CD4-positive, alpha-beta T cell treated with Interleukin-15 for 4 hours (primary cell): ENCODE measurements around the gene ENSA.
A peak's percentile ranks its signal among the peaks of the same experiment; 100 is the strongest.
"Not testable (repeated sequence)": the region's sequence is repeated elsewhere in the genome, so short reads cannot be mapped to it uniquely, and the experiment has no call there.

Experiments used
- DNase-seq: peaks from one replicate; pipeline ENCODE4 v3.0.0-alpha.2; 2020; ENCODE audit warnings: low spot score

Gene ENSA

DNA sequence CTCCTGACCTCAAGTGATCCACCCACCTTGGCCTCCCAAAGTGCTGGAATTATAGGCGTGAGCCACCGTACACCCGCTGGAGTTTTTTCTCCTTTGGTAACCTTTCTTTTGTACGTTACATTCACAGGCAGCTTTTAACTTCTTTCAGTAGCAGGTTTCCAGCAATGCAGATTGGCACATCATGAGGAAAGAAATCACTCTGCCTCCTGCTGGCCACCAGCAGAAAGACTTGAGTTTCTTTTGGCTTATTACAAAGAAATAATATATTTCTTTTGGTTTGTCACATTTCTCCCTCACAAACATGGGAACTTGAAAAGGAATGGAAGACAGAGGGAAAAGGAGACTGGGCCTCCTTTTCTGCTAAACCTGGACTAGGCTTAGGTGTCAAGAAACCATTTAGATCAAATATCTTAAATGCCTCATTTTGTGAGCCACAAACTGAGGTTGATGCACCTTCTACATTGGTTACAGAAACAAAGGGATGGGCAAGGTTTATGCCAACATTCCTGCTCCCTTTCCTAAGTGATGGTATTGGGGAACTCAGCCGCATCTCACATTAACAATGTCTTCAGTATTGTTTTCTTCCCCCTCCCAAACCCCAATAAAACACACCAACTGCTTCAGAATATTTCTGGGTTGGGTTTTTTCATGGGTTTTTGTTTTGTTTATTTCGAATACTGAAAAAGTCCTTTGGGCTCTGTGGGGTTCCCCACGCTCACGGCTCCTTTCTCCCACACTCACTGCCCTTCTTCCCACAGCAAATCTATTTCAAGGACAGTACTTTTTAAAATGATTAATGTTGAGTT lies 7.7 kb downstream of the ENSA start:
- peak; percentile 75 for DNase-seq

DNA sequence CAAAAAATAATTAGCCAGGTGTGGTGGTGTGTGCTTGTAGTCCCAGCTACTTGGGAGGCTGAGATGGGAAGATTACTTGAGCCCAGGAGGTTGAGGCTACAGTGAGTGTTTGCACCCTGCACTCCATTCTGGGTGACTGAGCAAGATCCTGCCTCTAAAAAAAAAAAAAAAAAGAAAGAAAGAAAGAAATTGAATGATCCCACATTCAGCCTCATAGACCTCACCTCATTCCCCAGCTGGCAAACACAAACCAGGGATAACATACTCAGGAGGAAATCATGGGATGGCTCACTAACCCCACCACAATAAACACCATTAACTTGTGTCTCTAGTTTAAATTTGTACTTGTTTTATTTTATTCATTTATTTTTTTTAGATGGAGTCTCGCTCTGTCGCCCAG lies 8.5 kb downstream of the ENSA start:
- DNase-seq = no peak

DNA sequence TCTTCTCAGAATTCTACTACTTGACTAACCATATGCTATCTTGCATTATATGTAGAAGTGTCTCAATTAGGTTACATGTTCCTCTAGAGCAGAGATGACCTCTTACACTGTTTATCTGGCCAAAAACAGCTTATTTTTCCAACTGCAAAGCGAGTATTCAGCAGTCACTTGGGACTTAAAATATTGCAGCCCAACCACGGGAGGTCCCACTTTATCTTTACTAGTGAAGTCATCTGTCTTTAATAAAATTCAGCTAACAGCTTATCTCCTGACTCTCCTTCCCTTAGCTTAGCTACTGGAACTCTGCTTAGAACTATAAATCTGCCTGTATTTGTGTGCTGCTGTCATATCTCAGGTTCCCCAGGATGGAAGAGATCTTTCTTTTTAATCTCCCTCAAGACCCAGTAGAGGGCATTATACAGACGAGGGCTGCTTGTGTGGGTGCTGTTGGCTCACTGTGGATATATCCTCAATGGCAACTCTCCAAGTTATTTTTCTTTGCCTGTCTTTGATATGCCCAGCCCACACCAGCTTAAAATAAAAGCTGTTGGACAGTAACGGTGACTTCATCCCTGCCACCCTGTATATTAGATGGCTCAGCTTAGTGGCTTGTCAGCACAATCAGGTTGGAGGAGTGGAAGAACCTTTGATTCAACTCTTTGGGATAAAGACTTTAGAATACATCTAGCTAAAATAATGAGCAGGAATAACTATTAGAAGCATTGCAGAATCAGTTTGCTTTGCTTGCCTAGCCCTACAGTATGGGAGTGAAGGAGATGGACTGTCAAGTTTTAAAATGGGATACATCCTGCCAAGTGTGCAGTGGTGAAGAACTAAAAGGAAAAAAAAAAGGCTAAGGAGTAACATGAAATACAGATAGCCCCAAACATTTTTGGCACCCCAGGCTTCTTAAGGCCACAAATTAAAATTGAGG lies 9.6 kb downstream of the ENSA start:
- peak; percentile 54 for DNase-seq

- no peak for DNase-seq
Measured at GRCh38 chr1:150615346-150616201, 13.8 kb downstream of the ENSA start.

DNA sequence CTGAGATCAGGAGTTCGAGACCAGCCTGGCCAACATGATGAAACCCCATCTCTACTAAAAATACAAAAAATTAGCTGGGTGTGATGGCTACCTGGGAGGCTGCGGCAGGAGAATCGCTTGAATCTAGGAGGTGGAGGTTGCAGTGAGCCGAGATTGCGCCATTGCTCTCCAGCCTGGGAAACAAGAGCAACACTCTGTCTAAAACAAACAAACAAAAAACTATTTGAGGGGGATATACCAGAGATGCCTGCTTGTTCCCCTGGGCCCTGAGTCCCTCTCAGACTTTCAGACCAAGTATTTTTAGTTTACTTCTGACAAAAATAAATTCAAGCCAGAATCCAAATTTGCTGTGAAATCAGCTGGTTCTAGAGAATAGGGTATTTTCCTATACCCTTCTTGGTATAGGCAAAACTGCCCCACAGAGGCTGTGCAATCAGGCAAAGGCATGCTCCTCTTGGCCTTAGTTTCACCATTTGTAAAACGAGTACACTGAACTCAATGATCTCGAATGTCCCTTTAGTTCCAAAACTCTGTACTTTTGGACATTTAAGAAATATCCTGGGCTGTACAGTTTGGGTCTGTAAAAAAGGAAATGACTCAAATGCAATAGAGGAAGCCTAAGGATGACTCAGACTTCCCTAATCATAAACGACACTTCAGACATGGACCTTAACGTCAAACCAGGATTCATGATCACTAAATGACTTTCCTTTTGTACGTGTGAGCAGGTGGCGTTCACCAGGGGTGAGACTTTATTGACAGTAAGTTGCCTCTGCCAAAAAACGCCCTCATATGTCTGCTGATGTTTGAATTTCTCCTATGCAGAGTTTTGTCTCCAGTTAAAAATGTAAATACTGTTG lies 16.1 kb downstream of the ENSA start:
- DNase-seq = peak; percentile 75

GRCh38 chr1:150612014-150612345 lies 17.4 kb downstream of the ENSA start:
- no peak for DNase-seq

- DNase-seq = no peak
Measured at GRCh38 chr1:150610576-150610975, 18.8 kb downstream of the ENSA start.

DNA sequence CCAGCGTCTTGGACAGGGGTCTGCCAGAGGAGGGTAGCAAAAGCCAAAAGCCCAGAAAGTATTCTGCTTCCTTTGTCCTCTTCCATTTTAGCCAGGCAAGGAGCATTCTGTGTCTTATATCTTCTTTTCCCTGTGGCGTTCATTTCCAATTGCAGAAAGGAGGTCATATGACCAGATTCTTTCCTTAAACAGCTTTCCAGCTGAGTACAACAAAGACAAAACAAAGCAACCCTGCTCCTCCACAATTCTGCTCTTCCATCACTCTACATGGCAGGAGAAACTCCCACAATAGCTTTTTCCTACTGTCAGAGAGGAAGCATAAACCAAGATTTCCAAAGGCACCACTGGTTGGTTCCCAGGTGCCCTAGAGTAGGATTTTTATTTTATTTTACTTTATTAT lies 19.7 kb downstream of the ENSA start:
- DNase-seq = no peak

GRCh38 chr1:150606463-150607142 lies 22.8 kb downstream of the ENSA start:
- no peak for DNase-seq

DNA sequence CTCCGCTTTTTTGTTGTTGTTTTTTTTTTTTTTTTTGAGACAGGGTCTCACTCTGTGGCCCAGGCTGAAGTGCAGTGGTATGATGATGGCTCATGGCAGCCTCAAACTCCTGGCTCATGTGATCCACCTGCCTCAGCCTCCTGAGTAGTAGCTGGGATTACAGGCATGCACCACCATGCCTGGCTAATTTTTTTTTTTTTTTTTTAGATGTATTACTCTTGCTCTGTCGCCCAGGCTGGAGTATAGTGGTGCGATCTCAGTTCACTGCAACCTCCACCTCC lies 24.0 kb downstream of the ENSA start:
- not testable (repeated sequence) for DNase-seq

DNA sequence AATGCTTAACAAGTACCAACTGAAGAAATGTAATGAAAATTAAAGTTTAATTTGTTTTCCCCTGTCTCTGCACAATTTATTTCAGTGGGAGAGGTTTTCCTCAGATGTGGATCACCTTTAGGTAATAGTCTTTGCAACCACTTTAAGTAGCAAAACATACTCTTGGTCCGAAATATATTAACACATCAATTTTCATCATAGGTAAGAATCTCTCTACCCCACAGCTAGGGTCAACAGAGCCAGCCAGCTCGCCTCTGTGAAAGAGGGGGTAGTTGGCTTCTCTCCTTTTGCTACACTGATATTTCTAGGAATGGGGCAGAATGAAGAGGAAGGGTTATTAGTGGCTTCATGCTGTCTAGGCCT lies 25.2 kb downstream of the ENSA start:
- DNase-seq = no peak

DNA sequence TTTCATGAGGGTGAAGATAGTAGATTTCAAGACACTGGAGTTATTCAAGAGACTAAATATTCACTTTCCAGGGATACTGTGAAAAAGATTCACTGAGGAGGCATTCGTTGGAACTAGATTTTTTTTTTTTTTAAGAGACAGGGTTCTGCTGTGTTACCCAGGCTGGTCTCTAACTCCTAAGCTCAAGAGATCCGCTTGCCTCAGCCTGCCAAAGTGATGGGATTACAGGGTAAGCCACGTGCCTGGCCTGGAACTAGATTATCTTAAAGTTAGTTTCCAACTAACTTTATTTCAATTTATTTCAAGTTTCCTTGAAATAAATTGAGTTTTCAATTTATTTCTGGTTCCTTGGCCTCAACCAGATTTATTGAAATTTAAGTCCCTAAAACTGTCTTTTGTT lies 25.7 kb downstream of the ENSA start:
- no peak for DNase-seq

DNA sequence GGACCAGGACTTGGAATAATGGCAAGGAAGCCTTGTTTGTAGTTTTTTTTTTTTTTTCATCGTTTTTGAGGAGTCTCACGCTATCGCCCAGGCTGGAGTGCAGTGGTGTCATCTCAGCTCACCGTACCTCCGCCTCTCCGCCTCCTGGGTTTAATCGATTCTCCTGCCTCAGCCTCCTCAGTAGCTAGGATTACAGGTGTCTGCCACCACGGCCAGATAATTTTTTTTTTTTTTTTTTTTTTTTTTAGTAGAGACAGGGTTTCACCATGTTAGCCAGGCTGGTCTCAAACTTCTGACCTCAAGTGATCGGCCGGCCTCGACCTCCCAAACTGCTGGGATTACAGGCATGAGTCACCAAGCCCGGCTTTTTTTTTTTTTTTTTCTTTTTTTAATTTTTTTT lies 27.0 kb downstream of the ENSA start:
- DNase-seq = not testable (repeated sequence)

DNA sequence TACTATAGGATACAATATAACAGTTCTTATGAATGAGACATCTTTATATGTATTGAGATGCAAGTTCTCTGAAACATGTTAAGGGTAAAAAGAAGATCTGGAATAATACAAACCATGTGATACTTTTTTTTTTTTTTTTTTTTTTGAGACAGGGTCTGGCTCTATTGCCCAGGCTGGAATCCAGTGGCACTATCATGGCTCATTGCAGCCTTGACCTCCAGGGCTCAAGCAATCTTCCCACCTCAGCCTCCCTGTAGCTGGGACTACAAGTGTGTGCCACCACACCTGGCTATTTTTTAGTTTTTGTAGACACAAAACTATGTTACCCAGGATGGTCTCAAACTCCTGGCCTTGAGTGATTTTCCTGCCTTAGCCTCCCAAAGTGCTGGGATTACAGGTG lies 27.9 kb downstream of the ENSA start:
- no peak for DNase-seq

GRCh38 chr1:150598346-150598745 lies 31.1 kb downstream of the ENSA start:
- not testable (repeated sequence) for DNase-seq

DNA sequence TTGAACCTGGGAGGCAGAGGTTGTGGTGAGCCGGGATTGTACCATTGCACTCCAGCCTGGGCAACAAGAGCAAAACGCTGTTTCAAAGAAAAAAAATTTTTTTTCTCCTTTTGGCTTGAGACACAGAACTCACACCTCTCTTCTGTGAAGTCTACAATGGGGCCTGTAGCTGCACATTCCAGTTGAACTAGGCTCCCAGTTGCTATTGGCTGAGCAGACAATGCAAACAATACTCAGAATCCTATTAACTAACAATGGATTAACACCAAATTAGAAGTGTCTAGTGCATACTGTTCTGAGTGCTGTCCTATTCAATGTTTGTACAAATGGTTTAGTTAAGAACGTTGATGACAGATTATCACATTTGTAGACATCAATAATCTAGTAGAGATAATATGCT lies 32.4 kb downstream of the ENSA start:
- DNase-seq = no peak

DNA sequence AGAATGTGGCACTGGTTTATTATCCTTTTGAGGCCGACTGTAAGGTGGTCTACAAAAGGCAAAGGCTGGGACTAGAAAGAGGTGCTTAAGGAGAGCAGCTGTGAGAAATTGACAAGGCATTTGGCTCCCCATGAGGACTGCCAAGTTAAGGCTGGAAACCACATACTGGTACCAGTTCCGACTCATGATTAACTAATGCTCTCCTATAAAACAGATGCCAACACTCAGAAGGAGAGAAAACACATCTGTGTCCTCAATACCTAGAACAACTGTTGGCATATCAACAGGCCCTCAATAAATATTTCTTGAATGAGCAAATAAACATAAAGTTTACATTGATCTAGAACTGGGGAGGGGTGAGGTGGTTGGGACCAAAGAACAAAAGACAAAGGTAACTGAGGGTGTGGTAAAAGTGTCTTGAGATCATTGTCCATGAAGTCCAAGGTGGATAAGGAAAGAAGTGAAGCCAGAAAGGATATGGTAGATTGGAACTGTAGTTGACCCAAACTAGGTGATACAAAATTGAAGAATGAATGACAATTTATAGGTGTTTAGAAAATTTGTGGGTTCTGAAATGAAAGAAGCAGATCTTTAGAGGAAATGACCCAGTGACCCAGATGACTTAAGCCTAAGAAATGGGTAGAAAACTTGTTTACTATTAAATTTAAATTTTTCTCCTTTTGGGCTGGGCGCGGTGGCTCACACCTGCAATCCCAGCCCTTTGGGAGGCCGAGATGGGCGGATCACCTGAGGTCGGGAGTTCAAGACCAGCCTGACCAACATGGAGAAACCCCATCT lies 33.1 kb downstream of the ENSA start:
- DNase-seq = no peak

- DNase-seq = no peak
Measured at GRCh38 chr1:150582371-150582770, 47.0 kb downstream of the ENSA start.

GRCh38 chr1:150581962-150582361 lies 47.5 kb downstream of the ENSA start:
- not testable (repeated sequence) for DNase-seq

DNA sequence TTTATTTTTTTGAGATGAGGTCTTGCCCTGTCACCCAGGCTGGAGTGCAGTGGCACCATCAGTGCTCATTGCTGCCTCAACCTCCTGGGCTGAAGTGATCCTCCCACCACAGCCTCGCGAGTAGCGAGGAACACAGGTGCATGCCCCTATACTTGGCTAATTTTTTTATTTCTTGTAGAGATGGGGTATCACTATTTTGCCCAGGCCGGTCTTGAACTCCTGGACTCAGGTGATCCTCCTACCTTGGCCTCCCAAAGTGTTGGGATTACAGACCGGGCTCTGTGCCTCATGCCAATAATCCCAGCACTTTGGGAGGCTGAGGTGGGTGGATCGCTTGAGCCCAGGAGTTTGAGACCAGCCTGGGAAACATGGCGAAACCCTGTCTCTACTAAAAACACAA lies 48.0 kb downstream of the ENSA start:
- DNase-seq = not testable (repeated sequence)
